PFSK-1 (cell line): Measurements from ENCODE around the gene ADCY1.

ENCODE experiments used
- FOXP2 ChIP-seq: optimal IDR thresholded peaks from 2 replicates; pipeline ENCODE3; 2011; ENCODE audit warnings: borderline replicate concordance, control low read depth, inconsistent platforms; ENCODE audit not compliant: insufficient read depth; ENCODE audit errors: extremely low read length, extremely low read depth
- POLR2AphosphoS5 ChIP-seq: IDR thresholded peaks from 2 replicates; pipeline ENCODE4 v1.6.1; 2012; ENCODE audit warnings: low read depth, mild to moderate bottlenecking, control low read depth, low read length, moderate library complexity
- REST ChIP-seq, 2 experiments: IDR thresholded peaks; 2 replicates each; pipeline versions ENCODE4 v1.6.1 to v1.8.0; 2011 to 2012; ENCODE audit warnings: low read depth in 2 of 2, low read length in 2 of 2, control low read depth in 1 of 2, inconsistent platforms in 1 of 2, mild to moderate bottlenecking in 1 of 2, moderate library complexity in 1 of 2; ENCODE audit not compliant: insufficient read depth in 1 of 2
- SIN3A ChIP-seq: IDR thresholded peaks from 2 replicates; pipeline ENCODE4 v1.6.1; 2012; ENCODE audit warnings: mild to moderate bottlenecking, low read length, moderate library complexity, borderline replicate concordance; ENCODE audit not compliant: insufficient read depth
- TAF1 ChIP-seq: IDR thresholded peaks from 2 replicates; pipeline ENCODE4 v1.6.1; 2012; ENCODE audit warnings: low read length, control low read depth, borderline replicate concordance; ENCODE audit not compliant: insufficient read depth

- TF ChIP-seq REST (IDR thresholded peaks at IDR 0.05; ENCODE audit: insufficient read depth in 1 of 2, low read depth in 2 of 2, low read length in 2 of 2) (no peak), POLR2AphosphoS5 (no peak), SIN3A (no peak), TAF1 (no peak), FOXP2 (no peak)
Measured at GRCh38 chr7:45573661-45574415, at the start of gene ADCY1.
